Head of caudate nucleus (tissue), 42 donors: ENCODE data around the gene NKAIN2.

Experiments used
- DNase-seq, 42 donors: peaks; one replicate each; pipeline versions ENCODE4 v3.0.0 to v3.0.0-alpha.2; 2020 to 2021; ENCODE audit warnings: mixed read lengths in 7 of 42
- intact Hi-C: fragments of 100-400 bp; cut with DNase I; formaldehyde crosslinking; loops from one replicate; pipeline ENCODE4 v1.15.0; 2022

NKAIN2 gene

GRCh38 chr6:123803504-123804013, at the start of gene NKAIN2:
Gene NKAIN2, plus strand, starts transcription at chr6:123803865.
- DNase-seq = peak in 10 of 42 donors; percentile 2 to 50 (median 30)

GRCh38 chr6:123759472-123759871, 44.2 kb upstream of the NKAIN2 start:
- DNase-seq = no peak
- intact Hi-C loops = no loop called here

More at GRCh38 chr6:123803504-123804013, at the start of gene NKAIN2:
- intact Hi-C loops = loop anchor here (5.0 kb wide), 1 partner anchor 164 kb away; no protein-coding TSS in a partner anchor

GRCh38 chr6:123763904-123764303, 39.8 kb upstream of the NKAIN2 start:
- no peak for DNase-seq

GRCh38 chr6:123764722-123765121, 38.9 kb upstream of the NKAIN2 start:
- DNase-seq = no peak
- intact Hi-C loops = no loop called here

More at GRCh38 chr6:123763904-123764303, 39.8 kb upstream of the NKAIN2 start:
- intact Hi-C loops = no loop called here

GRCh38 chr6:123768921-123769320, 34.7 kb upstream of the NKAIN2 start:
- intact Hi-C loops = no loop called here
- no peak for DNase-seq

- intact Hi-C loops = no loop called here
- DNase-seq = no peak
Measured at GRCh38 chr6:123769431-123769830, 34.2 kb upstream of the NKAIN2 start.

GRCh38 chr6:123770247-123770949, 33.3 kb upstream of the NKAIN2 start:
- intact Hi-C loops = loop anchor here (10.0 kb wide), 1 partner anchor 1024 kb away; no protein-coding TSS in a partner anchor
- DNase-seq = no peak

GRCh38 chr6:123771126-123771525, 32.5 kb upstream of the NKAIN2 start:
- no peak for DNase-seq
- intact Hi-C loops = loop anchor here (10.0 kb wide), 1 partner anchor 1024 kb away; no protein-coding TSS in a partner anchor

GRCh38 chr6:123777563-123777962, 26.1 kb upstream of the NKAIN2 start:
- DNase-seq = peak in 2 of 42 donors; percentile 4 to 6

GRCh38 chr6:123780021-123780420, 23.6 kb upstream of the NKAIN2 start:
- no peak for DNase-seq
- intact Hi-C loops = no loop called here

More at GRCh38 chr6:123777563-123777962, 26.1 kb upstream of the NKAIN2 start:
- intact Hi-C loops = loop anchor here (10.0 kb wide), 1 partner anchor 1017 kb away; no protein-coding TSS in a partner anchor

GRCh38 chr6:123784330-123784729, 19.3 kb upstream of the NKAIN2 start:
- DNase-seq = no peak
- intact Hi-C loops = no loop called here

GRCh38 chr6:123785039-123785438, 18.6 kb upstream of the NKAIN2 start:
- intact Hi-C loops = no loop called here
- DNase-seq = no peak

- no peak for DNase-seq
- intact Hi-C loops = no loop called here
Measured at GRCh38 chr6:123788319-123788718, 15.3 kb upstream of the NKAIN2 start.

GRCh38 chr6:123794190-123794589, 9.5 kb upstream of the NKAIN2 start:
- no peak for DNase-seq
- intact Hi-C loops = no loop called here

GRCh38 chr6:123794799-123795198, 8.9 kb upstream of the NKAIN2 start:
- intact Hi-C loops = no loop called here
- DNase-seq = no peak

- intact Hi-C loops = loop anchor here (5.0 kb wide), 1 partner anchor 166 kb away; no protein-coding TSS in a partner anchor
Measured at GRCh38 chr6:123801067-123801466, 2.6 kb upstream of the NKAIN2 start.

GRCh38 chr6:123802351-123802696, 1.3 kb upstream of the NKAIN2 start:
- intact Hi-C loops = loop anchor here (5.0 kb wide), 1 partner anchor 165 kb away; no protein-coding TSS in a partner anchor
- no peak for DNase-seq

More at GRCh38 chr6:123801067-123801466, 2.6 kb upstream of the NKAIN2 start:
- DNase-seq = no peak

- peak; percentile 85 to 96 (median 92) for DNase-seq
- intact Hi-C loops = loop anchor here (5.0 kb wide), 1 partner anchor 164 kb away; no protein-coding TSS in a partner anchor
Measured at GRCh38 chr6:123802697-123803503, 765 bp upstream of the NKAIN2 start.

GRCh38 chr6:123804014-123804786, 535 bp downstream of the NKAIN2 start:
- intact Hi-C loops = loop anchor here (5.0 kb wide), 1 partner anchor 163 kb away; no protein-coding TSS in a partner anchor
- DNase-seq = peak in 41 of 42 donors; percentile 39 to 85 (median 69)
